H9 (cell line): ENCODE measurements around the gene ABTB1. TPM values are rescaled to one million over a fixed set of nuclear protein-coding genes. Genes with fewer than 3 reads are reported as not detected.

Experiments used
- DNase-seq: peaks from one replicate; pipeline ENCODE4 v3.0.0-alpha.2; 2017
- H2AFZ ChIP-seq: one replicate; pipeline ENCODE4 v1.6.1; 2013; ENCODE audit warnings: mild to moderate bottlenecking, low read length, control low read depth, moderate library complexity
- H2AK5ac ChIP-seq: 2 replicates; pipeline ENCODE4 v1.6.1; 2013; ENCODE audit warnings: low read length, control low read depth, mixed read lengths; ENCODE audit not compliant: insufficient read length
- H2BK120ac ChIP-seq: one replicate; pipeline ENCODE4 v1.6.1; 2013; ENCODE audit warnings: low read depth, mild to moderate bottlenecking, low read length, control low read depth, inconsistent platforms; ENCODE audit not compliant: poor library complexity, severe bottlenecking
- H2BK12ac ChIP-seq: 2 replicates; pipeline ENCODE4 v1.6.1; 2013; ENCODE audit warnings: low read length, control low read depth, mixed read lengths, low read depth; ENCODE audit not compliant: insufficient read length
- H2BK15ac ChIP-seq: 2 replicates; pipeline ENCODE4 v1.6.1; 2013; ENCODE audit warnings: low read depth, low read length, control low read depth
- H2BK20ac ChIP-seq: one replicate; pipeline ENCODE4 v1.6.1; 2013; ENCODE audit warnings: low read depth, mild to moderate bottlenecking, low read length, control low read depth, inconsistent platforms; ENCODE audit not compliant: poor library complexity, severe bottlenecking
- H2BK5ac ChIP-seq: 2 replicates; pipeline ENCODE4 v1.6.1; 2013; ENCODE audit warnings: low read length, control low read depth, mixed read lengths; ENCODE audit not compliant: insufficient read length
- H3K14ac ChIP-seq: 2 replicates; pipeline ENCODE4 v1.6.1; 2013; ENCODE audit warnings: low read length, control low read depth; ENCODE audit not compliant: insufficient read depth
- H3K18ac ChIP-seq: 2 replicates; pipeline ENCODE4 v1.6.1; 2013; ENCODE audit warnings: low read depth, mild to moderate bottlenecking, mixed read lengths, low read length, control low read depth; ENCODE audit not compliant: insufficient read length
- H3K23ac ChIP-seq: 2 replicates; pipeline ENCODE4 v1.6.1; 2013; ENCODE audit warnings: low read length, control low read depth, mixed read lengths, low read depth; ENCODE audit not compliant: insufficient read length
- H3K23me2 ChIP-seq: 2 replicates; pipeline ENCODE4 v1.6.1; 2013; ENCODE audit warnings: low read depth, mild to moderate bottlenecking, mixed read lengths, low read length, control low read depth; ENCODE audit not compliant: insufficient read length, poor library complexity, severe bottlenecking
- H3K27ac ChIP-seq: 2 replicates; pipeline ENCODE4 v1.5.1; 2013; ENCODE audit warnings: low read length, control low read depth, mixed read lengths, low read depth; ENCODE audit not compliant: insufficient read length
- H3K27me3 ChIP-seq: 2 replicates; pipeline ENCODE4 v1.6.1; 2013; ENCODE audit warnings: low read length, control low read depth, inconsistent platforms; ENCODE audit not compliant: insufficient read depth
- H3K4ac ChIP-seq: 2 replicates; pipeline ENCODE4 v1.6.1; 2013; ENCODE audit warnings: low read depth, mild to moderate bottlenecking, control low read depth, inconsistent platforms, low read length, moderate library complexity
- H3K4me1 ChIP-seq: 2 replicates; pipeline ENCODE4 v1.6.1; 2013; ENCODE audit warnings: low read length, control low read depth, inconsistent platforms; ENCODE audit not compliant: insufficient read depth
- H3K4me2 ChIP-seq: 2 replicates; pipeline ENCODE4 v1.6.1; 2013; ENCODE audit warnings: low read length, control low read depth, mixed read lengths; ENCODE audit not compliant: insufficient read length, insufficient read depth
- H3K56ac ChIP-seq: 2 replicates; pipeline ENCODE4 v1.6.1; 2013; ENCODE audit warnings: low read depth, mild to moderate bottlenecking, mixed read lengths, low read length, control low read depth; ENCODE audit not compliant: insufficient read length
- H3K79me1 ChIP-seq: 2 replicates; pipeline ENCODE4 v1.6.1; 2013; ENCODE audit warnings: low read depth, mild to moderate bottlenecking, moderate library complexity, low read length, control low read depth, inconsistent platforms; ENCODE audit not compliant: insufficient read depth, poor library complexity, severe bottlenecking
- H3K79me2 ChIP-seq: 2 replicates; pipeline ENCODE4 v1.6.1; 2013; ENCODE audit warnings: low read length, control low read depth, inconsistent platforms; ENCODE audit not compliant: insufficient read depth
- H3K9ac ChIP-seq: 2 replicates; pipeline ENCODE4 v1.6.1; 2013; ENCODE audit warnings: low read length, control low read depth, mixed read lengths; ENCODE audit not compliant: insufficient read length; ENCODE audit errors: extremely low read depth
- H3K9me3 ChIP-seq: one replicate; pipeline ENCODE4 v1.6.1; 2013; ENCODE audit warnings: low read depth, low read length, inconsistent platforms; ENCODE audit not compliant: control insufficient read depth
- H3T11ph ChIP-seq: one replicate; pipeline ENCODE4 v1.6.1; 2013; ENCODE audit warnings: mild to moderate bottlenecking, low read length, control low read depth, inconsistent platforms
- H4K20me1 ChIP-seq: one replicate; pipeline ENCODE4 v1.6.1; 2013; ENCODE audit not compliant: control insufficient read depth, insufficient read length, insufficient read depth
- H4K5ac ChIP-seq: 2 replicates; pipeline ENCODE4 v1.6.1; 2013; ENCODE audit warnings: low read depth, mild to moderate bottlenecking, mixed read lengths, low read length, control low read depth; ENCODE audit not compliant: insufficient read length
- H4K8ac ChIP-seq: replicated peaks from 2 replicates; pipeline ENCODE4 v1.6.1; 2013; ENCODE audit warnings: low read length, control low read depth, mixed read lengths, low read depth; ENCODE audit not compliant: insufficient read length
- H4K91ac ChIP-seq: 2 replicates; pipeline ENCODE4 v1.6.1; 2013; ENCODE audit warnings: low read depth, mild to moderate bottlenecking, moderate library complexity, mixed read lengths, low read length, control low read depth; ENCODE audit not compliant: insufficient read length
- H3K27ac Mint-ChIP-seq, 3 experiments: 2 replicates in 2 of 3; 3 replicates in 1 of 3; pipeline ENCODE4 v1.8.0; 2020 to 2021; ENCODE audit warnings: mixed read lengths in 3 of 3, mild to moderate bottlenecking in 1 of 3, moderate library complexity in 1 of 3
- H3K27me3 Mint-ChIP-seq: 2 replicates; pipeline ENCODE4 v1.8.0; 2021; ENCODE audit warnings: low read depth, mild to moderate bottlenecking, moderate library complexity, mixed read lengths
- H3K36me3 Mint-ChIP-seq, 3 experiments: 2 replicates in 2 of 3; 3 replicates in 1 of 3; pipeline ENCODE4 v1.8.0; 2020 to 2021; ENCODE audit warnings: low read depth in 3 of 3, mixed read lengths in 3 of 3; ENCODE audit not compliant: insufficient read depth in 1 of 3
- H3K4me1 Mint-ChIP-seq, 2 experiments: 2 replicates each; pipeline ENCODE4 v1.8.0; 2020; ENCODE audit warnings: mixed read lengths in 2 of 2
- H3K4me3 Mint-ChIP-seq, 2 experiments: 2 replicates in 1 of 2; 3 replicates in 1 of 2; pipeline ENCODE4 v1.8.0; 2020 to 2021; ENCODE audit warnings: mild to moderate bottlenecking in 2 of 2, mixed read lengths in 2 of 2, moderate library complexity in 1 of 2
- H3K9me3 Mint-ChIP-seq, 2 experiments: 2 replicates in 1 of 2; 3 replicates in 1 of 2; pipeline ENCODE4 v1.8.0; 2020; ENCODE audit warnings: mild to moderate bottlenecking in 2 of 2, mixed read lengths in 2 of 2, moderate library complexity in 1 of 2
- CTCF ChIP-seq: fragments of 200-600 bp; sonication (generic); conservative IDR thresholded peaks from 3 replicates; pipeline ENCODE4 v1.8.0; 2021; ENCODE audit warnings: antibody characterized with exemption, mild to moderate bottlenecking
- WGBS: extraction: QIAGEN DNeasy Blood & Tissue Kit; methylation state at CpG from one replicate; pipeline ENCODE4 v1.1.7; 2013; ENCODE audit warnings: missing lambda C conversion rate, low lambda C conversion rate, mixed read lengths; ENCODE audit not compliant: insufficient read length; ENCODE audit errors: extremely low coverage; 5-methylcytosine and 5-hydroxymethylcytosine counted together
- total RNA-seq: library from RNA; stranded (reverse); gene quantifications from 2 replicates; pipeline ENCODE4 v1.2.1, GENCODE V29; 2021

The ABTB1 gene
- total RNA-seq, 1 experiment from 2014 or later = 6.2 TPM

- Mint-ChIP-seq H3K9me3 (peaks cover 7 to 8% of the 10 kb centered on the region in 2 experiments), H3K36me3 (peaks cover 0 to 7% (median 0%) of the 10 kb centered on the region in 3 experiments; a peak in 2 of 7 replicates), H3K4me1 (peaks cover 18 to 28% of the 10 kb centered on the region in 2 experiments), H3K4me3 (no peak overlapping the region), H3K27ac (no peak overlapping the region), H3K27me3 (peaks cover 23% of the 10 kb centered on the region)
- no peak overlapping the region for H4K5ac ChIP-seq
- no peak overlapping the region for H2AK5ac ChIP-seq
- H3K18ac ChIP-seq = no peak overlapping the region
- no peak overlapping the region for H4K8ac ChIP-seq
- no peak overlapping the region for H3K23ac ChIP-seq
- no peak overlapping the region for H3T11ph ChIP-seq
- H2BK120ac ChIP-seq = no peak overlapping the region
- no peak overlapping the region for H3K4ac ChIP-seq
- H2BK20ac ChIP-seq = no peak overlapping the region
- H2BK15ac ChIP-seq = no peak overlapping the region
- H3K9ac ChIP-seq = no peak overlapping the region
- no peak overlapping the region for H2BK5ac ChIP-seq
- no peak overlapping the region for H3K14ac ChIP-seq
- no peak overlapping the region for H3K27ac ChIP-seq
- no peak overlapping the region for H2BK12ac ChIP-seq
- no peaks in the 10 kb centered on the region for H3K9me3 ChIP-seq
- H2AFZ ChIP-seq = no peak overlapping the region
- H3K56ac ChIP-seq = no peak overlapping the region
- H3K27me3 ChIP-seq = no peaks in the 10 kb centered on the region; the same call in 1 of the 2 replicates
- H3K79me1 ChIP-seq = no peaks in the 10 kb centered on the region
- H4K91ac ChIP-seq = no peak overlapping the region
- no CpG with 5 or more reads among the region's 8 CpGs for WGBS
- H4K20me1 ChIP-seq = no peaks in the 10 kb centered on the region
- H3K4me1 ChIP-seq = 0 out of 2 replicates have a peak, but pooled peaks cover 3% of the 10 kb centered on the region
- H3K4me2 ChIP-seq = no peak overlapping the region
- TF ChIP-seq CTCF = no peak
- DNase-seq = no peak
- no peaks in the 10 kb centered on the region for H3K23me2 ChIP-seq
- no peaks in the 10 kb centered on the region for H3K79me2 ChIP-seq
These were observed 46.6 kb downstream of the ABTB1 start for GRCh38 chr3:127719369-127719768.
